Hepatocyte (in vitro differentiated cells): ENCODE measurements around the gene CHRM1. TPM values are rescaled to one million over a fixed set of nuclear protein-coding genes. Genes with fewer than 3 reads are reported as not detected.

Source experiments
- DNase-seq: peaks from one replicate; pipeline ENCODE4 v3.0.0-alpha.2; 2016; ENCODE audit warnings: low spot score
- H2AFZ ChIP-seq: fragments of 200-600 bp; sonication (generic); 2 replicates; pipeline ENCODE4 v1.6.0; 2016; ENCODE audit warnings: antibody characterized with exemption, mild to moderate bottlenecking
- H3K27ac ChIP-seq: fragments of 200-600 bp; sonication (generic); 2 replicates; pipeline ENCODE4 v1.5.1; 2016; ENCODE audit warnings: mild to moderate bottlenecking
- H3K27me3 ChIP-seq: fragments of 200-600 bp; sonication (generic); 2 replicates; pipeline ENCODE4 v1.6.1; 2016
- H3K36me3 ChIP-seq: fragments of 200-600 bp; sonication (generic); replicated peaks from 2 replicates; pipeline ENCODE4 v1.5.1; 2016; ENCODE audit warnings: low read depth; ENCODE audit not compliant: insufficient read depth
- H3K4me1 ChIP-seq: fragments of 200-600 bp; sonication (generic); 2 replicates; pipeline ENCODE4 v1.5.1; 2016; ENCODE audit warnings: mild to moderate bottlenecking, moderate library complexity; ENCODE audit not compliant: insufficient read depth
- H3K4me2 ChIP-seq: fragments of 200-600 bp; sonication (generic); 2 replicates; pipeline ENCODE4 v1.6.0; 2016
- H3K4me3 ChIP-seq: fragments of 200-600 bp; sonication (generic); 2 replicates; pipeline ENCODE4 v1.5.1; 2016; ENCODE audit warnings: mild to moderate bottlenecking
- H3K79me2 ChIP-seq: fragments of 200-600 bp; sonication (generic); 2 replicates; pipeline ENCODE4 v1.6.0; 2017; ENCODE audit warnings: mild to moderate bottlenecking
- H3K9me2 ChIP-seq: fragments of 200-600 bp; sonication (generic); replicated peaks from 2 replicates; pipeline ENCODE4 v1.6.0; 2017; ENCODE audit warnings: mild to moderate bottlenecking; ENCODE audit not compliant: insufficient read depth
- H3K9me3 ChIP-seq: fragments of 200-600 bp; sonication (generic); 2 replicates; pipeline ENCODE4 v1.5.1; 2016; ENCODE audit warnings: low read depth, mild to moderate bottlenecking
- H4K20me1 ChIP-seq: fragments of 200-600 bp; sonication (generic); 2 replicates; pipeline ENCODE4 v1.6.0; 2016; ENCODE audit warnings: mild to moderate bottlenecking; ENCODE audit not compliant: insufficient read depth, poor library complexity, severe bottlenecking
- EZH2 ChIP-seq: fragments of 200-600 bp; sonication (generic); IDR thresholded peaks from 2 replicates; pipeline ENCODE4 v1.6.1; 2016; ENCODE audit warnings: antibody characterized with exemption, mild to moderate bottlenecking, borderline replicate concordance
- EZH2phosphoT487 ChIP-seq: fragments of 200-600 bp; sonication (generic); IDR thresholded peaks from one replicate; pipeline ENCODE4 v1.6.1; 2018; ENCODE audit warnings: antibody characterized with exemption, mild to moderate bottlenecking, low read depth, moderate library complexity; ENCODE audit not compliant: unreplicated experiment, severe bottlenecking
- WGBS: methylation state at CpG from one replicate; pipeline ENCODE4 v1.1.6; 2016; ENCODE audit warnings: low lambda C conversion rate; ENCODE audit errors: missing lambda C conversion rate; 5-methylcytosine and 5-hydroxymethylcytosine counted together
- polyA plus RNA-seq: library from polyadenylated mRNA; unstranded; fragments of >200 nt; fragmentation: Nextera tagmentation; extraction: Ambion mirVana; gene quantifications from 2 replicates; pipeline ENCODE4 v1.2.1, GENCODE V29; 2016
- total RNA-seq: library from RNA; depleted of rRNA; stranded (reverse); fragments of >200 nt; gene quantifications from 2 replicates; pipeline ENCODE4 v1.2.3, GENCODE V29; 2014
- TF ChIP-seq, protein P1 (sequence below): fragments of 200-600 bp; sonication (generic); IDR thresholded peaks from 2 replicates; pipeline ENCODE4 v1.5.1; 2016; ENCODE audit warnings: antibody characterized with exemption, mild to moderate bottlenecking; ENCODE audit not compliant: poor library complexity

CHRM1 gene
- total and polyA plus RNA-seq, 2 experiments from 2014 or later: not detected

DNA sequence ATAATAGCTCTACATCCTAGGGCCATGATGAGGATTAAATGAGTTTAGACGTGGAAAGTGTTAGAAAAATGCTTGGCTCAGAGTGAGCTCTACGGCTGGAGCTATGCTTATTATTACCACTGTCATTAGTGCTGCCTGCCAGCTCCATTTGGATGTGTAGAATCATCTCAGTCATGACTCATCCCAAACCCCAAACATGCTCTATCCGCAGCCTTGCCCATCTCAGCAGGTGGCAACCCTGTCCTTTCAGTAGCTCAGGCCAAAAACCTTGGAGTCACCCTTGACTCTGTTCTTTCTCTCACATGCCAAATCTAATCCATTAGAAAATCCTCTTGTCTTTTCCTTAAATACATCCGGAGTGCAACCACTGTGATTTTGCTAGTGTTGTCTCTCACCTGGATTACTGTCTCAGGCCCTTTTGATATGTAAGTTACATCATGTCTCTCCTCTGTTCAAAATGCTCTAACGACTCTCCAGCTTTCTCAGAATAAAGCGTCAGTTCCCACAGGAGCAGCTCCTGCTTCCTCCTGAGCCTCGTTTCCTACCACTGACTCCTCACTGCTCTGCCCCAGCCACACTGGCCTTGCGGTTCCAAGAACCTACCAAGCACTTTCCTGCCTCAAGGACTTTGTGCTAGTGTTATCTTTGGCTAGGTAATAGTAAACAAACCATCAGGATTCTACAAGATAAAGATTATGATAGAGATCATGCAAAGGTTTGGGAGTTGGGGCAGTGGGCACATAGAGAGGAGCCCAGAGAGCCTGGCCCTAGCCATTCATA, 10.5 kb upstream of the CHRM1 start:
- Histone ChIP-seq H2AFZ (no peak overlapping the region), H3K36me3 (no peaks in the 10 kb centered on the region), H3K27me3 (peaks cover 27% of the 10 kb centered on the region), H3K4me3 (no peak overlapping the region), H3K9me2 (no peaks in the 10 kb centered on the region), H3K4me1 (peaks cover 4% of the 10 kb centered on the region), H3K27ac (no peak overlapping the region), H3K4me2 (no peak overlapping the region), H3K9me3 (no peaks in the 10 kb centered on the region), H3K79me2 (no peaks in the 10 kb centered on the region), H4K20me1 (no peaks in the 10 kb centered on the region)
- 41% methylated on average over 8 of the region's 8 CpGs for WGBS
- no peak for DNase-seq
- TF ChIP-seq, protein P1, sequence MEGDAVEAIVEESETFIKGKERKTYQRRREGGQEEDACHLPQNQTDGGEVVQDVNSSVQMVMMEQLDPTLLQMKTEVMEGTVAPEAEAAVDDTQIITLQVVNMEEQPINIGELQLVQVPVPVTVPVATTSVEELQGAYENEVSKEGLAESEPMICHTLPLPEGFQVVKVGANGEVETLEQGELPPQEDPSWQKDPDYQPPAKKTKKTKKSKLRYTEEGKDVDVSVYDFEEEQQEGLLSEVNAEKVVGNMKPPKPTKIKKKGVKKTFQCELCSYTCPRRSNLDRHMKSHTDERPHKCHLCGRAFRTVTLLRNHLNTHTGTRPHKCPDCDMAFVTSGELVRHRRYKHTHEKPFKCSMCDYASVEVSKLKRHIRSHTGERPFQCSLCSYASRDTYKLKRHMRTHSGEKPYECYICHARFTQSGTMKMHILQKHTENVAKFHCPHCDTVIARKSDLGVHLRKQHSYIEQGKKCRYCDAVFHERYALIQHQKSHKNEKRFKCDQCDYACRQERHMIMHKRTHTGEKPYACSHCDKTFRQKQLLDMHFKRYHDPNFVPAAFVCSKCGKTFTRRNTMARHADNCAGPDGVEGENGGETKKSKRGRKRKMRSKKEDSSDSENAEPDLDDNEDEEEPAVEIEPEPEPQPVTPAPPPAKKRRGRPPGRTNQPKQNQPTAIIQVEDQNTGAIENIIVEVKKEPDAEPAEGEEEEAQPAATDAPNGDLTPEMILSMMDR: no peak
- TF ChIP-seq EZH2phosphoT487: no peak
- TF ChIP-seq EZH2: no peak

DNA sequence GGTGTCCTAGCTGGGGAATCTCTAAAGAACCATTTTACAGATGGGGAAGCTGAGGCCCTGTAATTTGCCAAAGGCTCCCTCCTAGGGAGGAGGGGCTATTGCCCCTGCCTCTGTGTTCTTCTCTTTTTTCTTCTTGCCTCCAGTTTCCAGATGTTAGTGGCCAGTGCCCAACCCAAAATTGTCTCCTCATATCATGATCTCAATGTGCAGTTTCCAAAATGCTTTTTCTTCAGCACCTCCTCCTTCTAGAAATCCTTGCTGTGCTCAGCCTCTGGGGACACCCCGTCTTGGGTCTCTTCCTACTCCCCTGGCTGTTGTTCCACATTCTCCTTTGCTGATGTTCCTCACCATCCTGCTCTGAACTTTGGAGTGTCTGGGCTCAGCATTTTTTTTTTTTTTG, 9.5 kb upstream of the CHRM1 start:
- Histone ChIP-seq H3K4me1 (peaks cover 14% of the 10 kb centered on the region), H3K9me2 (no peaks in the 10 kb centered on the region), H3K27ac (no peak overlapping the region), H3K4me2 (no peak overlapping the region), H3K79me2 (no peaks in the 10 kb centered on the region), H3K4me3 (no peak overlapping the region), H4K20me1 (no peaks in the 10 kb centered on the region), H3K9me3 (no peaks in the 10 kb centered on the region), H3K27me3 (peaks cover 37% of the 10 kb centered on the region), H3K36me3 (no peaks in the 10 kb centered on the region), H2AFZ (no peak overlapping the region)
- no peak for DNase-seq
- WGBS: 83% methylated on average over 1 of the region's 1 CpG
- TF ChIP-seq EZH2 (no peak), EZH2phosphoT487 (no peak)
- TF ChIP-seq, protein P1: no peak

DNA sequence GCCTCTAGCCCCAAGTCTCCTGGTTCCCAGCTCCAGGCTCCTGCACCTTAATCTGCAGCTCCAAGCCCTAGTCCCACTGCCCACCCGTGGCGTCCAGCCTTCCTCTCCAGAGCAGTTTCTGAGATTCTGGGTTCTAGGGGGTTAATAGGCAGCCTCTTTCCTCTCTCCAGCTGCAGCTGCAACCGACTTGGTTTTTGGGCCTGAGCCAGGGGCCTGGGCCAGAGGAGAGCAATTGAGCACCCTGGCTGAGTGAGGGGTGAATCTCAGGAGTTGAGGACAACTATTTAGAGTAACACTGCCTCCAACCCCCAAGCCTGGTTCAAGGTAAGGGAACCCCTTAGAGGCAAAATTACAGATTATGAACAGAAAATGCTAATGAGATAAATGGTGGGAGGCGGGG, 9.0 kb upstream of the CHRM1 start:
- WGBS: 59% methylated on average over 4 of the region's 4 CpGs
- no peaks in the 10 kb centered on the region for H3K36me3 ChIP-seq
- no peaks in the 10 kb centered on the region for H3K9me3 ChIP-seq
- no peaks in the 10 kb centered on the region for H3K79me2 ChIP-seq
- TF ChIP-seq EZH2 (no peak), EZH2phosphoT487 (no peak)
- TF ChIP-seq, protein P1: no peak
- H2AFZ ChIP-seq: no peak overlapping the region
- H3K4me2 ChIP-seq: no peak overlapping the region
- H3K4me1 ChIP-seq: peaks cover 18% of the 10 kb centered on the region
- H3K27ac ChIP-seq: no peak overlapping the region
- peaks cover 42% of the 10 kb centered on the region for H3K27me3 ChIP-seq
- H3K4me3 ChIP-seq: no peak overlapping the region
- no peaks in the 10 kb centered on the region for H3K9me2 ChIP-seq
- H4K20me1 ChIP-seq: no peaks in the 10 kb centered on the region
- DNase-seq: no peak
